ENCODE measurements around the gene CHST8.

- TF ChIP-seq EZH2 (IDR thresholded peaks at IDR 0.05; ENCODE audit: borderline replicate concordance, low read length): no peak
- TF ChIP-seq, protein P1, sequence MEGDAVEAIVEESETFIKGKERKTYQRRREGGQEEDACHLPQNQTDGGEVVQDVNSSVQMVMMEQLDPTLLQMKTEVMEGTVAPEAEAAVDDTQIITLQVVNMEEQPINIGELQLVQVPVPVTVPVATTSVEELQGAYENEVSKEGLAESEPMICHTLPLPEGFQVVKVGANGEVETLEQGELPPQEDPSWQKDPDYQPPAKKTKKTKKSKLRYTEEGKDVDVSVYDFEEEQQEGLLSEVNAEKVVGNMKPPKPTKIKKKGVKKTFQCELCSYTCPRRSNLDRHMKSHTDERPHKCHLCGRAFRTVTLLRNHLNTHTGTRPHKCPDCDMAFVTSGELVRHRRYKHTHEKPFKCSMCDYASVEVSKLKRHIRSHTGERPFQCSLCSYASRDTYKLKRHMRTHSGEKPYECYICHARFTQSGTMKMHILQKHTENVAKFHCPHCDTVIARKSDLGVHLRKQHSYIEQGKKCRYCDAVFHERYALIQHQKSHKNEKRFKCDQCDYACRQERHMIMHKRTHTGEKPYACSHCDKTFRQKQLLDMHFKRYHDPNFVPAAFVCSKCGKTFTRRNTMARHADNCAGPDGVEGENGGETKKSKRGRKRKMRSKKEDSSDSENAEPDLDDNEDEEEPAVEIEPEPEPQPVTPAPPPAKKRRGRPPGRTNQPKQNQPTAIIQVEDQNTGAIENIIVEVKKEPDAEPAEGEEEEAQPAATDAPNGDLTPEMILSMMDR (conservative IDR thresholded peaks at IDR 0.05 in 1 of 2, IDR thresholded peaks at IDR 0.05 in 1 of 2; ENCODE audit: extremely low read depth in 1 of 2, insufficient read depth in 1 of 2, low read depth in 1 of 2, low read length in 2 of 2): no peak
Measured at GRCh38 chr19:33777351-33777750, 155.6 kb downstream of the CHST8 start.

Data from mammary epithelial cell (primary cell).